HG02981 (cell line): ENCODE data around the gene RNF4.
"Not testable (repeated sequence)": the region's sequence is repeated elsewhere in the genome, so short reads cannot be mapped to it uniquely, and the experiment has no call there.

Experiments
- ATAC-seq: cut with Tn5 transposase; IDR thresholded peaks from one replicate; pipeline ENCODE4 v1.9.1; 2021; ENCODE audit warnings: mild to moderate bottlenecking, moderate library complexity; ENCODE audit not compliant: unreplicated experiment

Gene RNF4

DNA sequence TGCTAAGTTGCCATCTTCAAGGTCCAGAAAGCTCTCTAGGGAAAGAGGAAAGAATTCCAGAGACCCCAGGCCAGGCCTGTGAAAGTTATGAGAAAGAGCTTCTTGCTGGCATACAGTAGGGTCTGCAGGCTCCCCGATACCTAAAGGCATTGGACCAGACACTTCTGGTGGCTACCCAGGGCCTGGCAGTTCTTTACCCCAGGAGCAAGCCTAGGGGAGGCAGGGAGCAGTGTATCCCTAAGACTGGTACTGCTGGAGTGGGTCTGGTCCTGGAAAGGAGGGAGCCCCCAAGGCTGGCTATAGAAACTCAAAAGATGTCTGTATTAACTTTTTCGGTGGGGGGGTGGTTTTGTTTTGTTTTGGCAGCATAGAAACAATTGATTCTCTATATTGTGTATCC is 47.7 kb downstream of the RNF4 start:
- ATAC-seq = no peak

DNA sequence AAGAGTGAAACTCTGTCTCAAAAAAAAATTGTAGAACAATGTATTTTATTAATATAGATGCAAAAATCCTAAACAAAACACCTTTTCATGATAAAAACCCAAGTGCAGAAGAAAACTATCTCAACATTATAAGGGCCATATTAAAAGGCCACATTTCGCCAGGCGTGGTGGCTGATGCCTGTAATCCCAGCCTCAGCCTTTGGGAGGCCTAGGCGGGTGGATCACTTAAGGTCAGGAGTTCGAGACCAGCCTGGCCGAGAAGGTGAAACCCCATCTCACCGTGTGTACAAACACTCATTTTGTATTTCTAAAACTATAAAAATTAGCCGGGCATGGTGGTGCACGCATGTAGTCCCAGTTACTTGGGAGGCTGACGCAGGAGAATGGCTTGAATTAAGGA is 57.7 kb downstream of the RNF4 start:
- no peak for ATAC-seq

DNA sequence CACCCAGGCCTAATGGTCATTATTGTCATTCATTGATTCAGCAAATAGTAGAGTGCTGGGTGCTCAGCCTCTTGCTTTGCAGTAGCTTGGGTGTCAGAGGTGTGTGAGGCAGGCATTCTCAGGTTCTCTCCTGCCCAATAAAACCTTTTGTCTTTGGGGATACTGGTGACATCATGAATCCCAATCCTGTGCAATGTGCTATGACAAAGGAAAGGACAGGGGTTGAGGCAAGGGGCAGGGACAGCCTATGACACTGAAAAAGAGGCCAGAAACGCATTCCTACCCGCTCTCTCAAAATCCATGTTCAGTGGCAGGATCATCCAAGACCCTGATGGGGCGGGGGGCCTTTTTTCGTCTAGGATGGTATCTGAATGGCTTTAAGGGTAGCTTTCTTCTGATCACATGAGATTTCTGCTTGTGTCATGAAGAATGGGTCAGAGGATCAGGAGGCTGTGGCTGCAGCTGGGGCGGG is 66.0 kb downstream of the RNF4 start:
- no peak for ATAC-seq

DNA sequence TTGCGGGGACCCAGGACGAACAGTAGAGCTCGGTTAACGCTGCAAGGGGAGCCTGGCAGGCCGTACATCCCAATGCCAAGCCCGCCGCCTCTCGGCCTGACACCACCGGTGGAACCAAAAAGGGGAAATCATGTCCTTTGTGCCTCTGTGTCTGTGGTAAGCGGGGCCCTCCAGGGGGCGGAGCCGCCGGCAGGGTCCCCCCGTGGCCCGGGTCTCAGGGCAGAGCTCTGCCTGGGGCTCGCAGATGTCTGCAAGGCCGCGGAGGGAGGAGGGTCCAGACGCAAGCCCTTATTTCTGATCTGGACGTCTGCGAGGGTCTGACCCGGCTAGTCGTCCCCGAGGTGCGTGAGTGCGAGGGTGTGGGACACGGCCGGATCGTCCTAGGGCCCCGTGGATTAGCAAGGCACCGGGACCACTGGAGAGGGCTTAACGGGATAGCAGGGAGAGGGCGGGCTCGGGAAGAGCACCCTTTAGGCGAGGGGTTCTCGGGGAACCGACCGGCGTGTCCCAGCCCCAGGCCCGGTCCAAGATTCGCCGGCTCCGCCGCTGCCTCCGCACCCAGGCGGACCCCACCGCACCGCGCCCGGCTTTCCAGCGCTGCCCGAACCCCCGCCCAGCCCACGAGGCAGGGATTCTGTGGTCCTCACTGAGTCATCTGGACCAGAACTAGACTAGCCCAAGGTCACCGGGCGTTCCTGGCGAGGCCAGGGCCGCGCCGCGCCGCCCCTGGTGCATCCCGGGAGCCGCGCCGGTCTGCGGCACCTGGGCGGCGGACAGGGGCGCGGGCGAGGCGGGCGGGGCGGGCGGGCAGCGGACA is 66.7 kb downstream of the RNF4 start:
- ATAC-seq = no peak

DNA sequence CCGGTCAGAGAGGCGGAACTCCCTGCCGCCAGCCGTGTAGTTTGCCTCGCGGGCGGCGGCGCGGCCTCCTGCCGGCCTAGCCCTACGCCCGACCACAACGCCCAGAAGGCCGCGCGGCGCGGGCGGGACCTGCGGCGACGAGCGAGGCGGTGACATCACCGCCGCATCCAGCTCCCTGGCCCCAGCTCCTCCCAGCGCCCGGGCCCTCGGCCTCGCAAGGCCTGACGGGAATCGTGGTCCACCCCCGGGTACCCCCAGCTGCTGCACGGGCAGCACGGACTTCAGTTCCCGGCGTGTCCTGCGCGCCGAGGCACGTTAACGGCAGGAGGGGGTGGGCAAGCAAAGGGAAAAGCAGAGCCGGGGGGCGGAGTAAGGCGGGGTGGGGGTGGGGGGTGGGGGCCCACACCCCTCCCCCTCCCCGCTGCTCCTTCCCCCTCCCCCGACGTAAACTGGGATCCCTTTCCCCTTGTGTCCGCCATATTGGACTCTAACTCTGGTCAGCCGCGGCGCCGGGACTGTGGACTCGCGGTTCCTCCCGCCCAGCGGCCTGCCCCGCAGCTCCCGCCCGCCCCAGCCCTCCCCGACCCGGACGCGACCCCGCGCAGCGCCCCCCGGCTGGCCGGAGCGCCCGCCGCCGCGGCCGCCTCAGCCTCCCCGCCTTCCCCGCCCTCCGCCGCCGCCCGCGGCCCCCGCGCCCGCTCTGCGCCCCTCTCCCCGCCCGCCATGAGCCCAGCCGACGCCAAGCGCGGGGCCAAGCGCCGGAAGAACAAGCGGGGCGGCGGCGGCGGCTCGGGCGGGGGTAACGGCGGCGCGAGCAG is 67.5 kb downstream of the RNF4 start, which contains the start of gene FAM193A:
Gene FAM193A (plus strand): TSS at position 455 of the 818 bp plus-strand sequence. CDS start 269 bp downstream, at position 724.
- ATAC-seq = peak; percentile 89

DNA sequence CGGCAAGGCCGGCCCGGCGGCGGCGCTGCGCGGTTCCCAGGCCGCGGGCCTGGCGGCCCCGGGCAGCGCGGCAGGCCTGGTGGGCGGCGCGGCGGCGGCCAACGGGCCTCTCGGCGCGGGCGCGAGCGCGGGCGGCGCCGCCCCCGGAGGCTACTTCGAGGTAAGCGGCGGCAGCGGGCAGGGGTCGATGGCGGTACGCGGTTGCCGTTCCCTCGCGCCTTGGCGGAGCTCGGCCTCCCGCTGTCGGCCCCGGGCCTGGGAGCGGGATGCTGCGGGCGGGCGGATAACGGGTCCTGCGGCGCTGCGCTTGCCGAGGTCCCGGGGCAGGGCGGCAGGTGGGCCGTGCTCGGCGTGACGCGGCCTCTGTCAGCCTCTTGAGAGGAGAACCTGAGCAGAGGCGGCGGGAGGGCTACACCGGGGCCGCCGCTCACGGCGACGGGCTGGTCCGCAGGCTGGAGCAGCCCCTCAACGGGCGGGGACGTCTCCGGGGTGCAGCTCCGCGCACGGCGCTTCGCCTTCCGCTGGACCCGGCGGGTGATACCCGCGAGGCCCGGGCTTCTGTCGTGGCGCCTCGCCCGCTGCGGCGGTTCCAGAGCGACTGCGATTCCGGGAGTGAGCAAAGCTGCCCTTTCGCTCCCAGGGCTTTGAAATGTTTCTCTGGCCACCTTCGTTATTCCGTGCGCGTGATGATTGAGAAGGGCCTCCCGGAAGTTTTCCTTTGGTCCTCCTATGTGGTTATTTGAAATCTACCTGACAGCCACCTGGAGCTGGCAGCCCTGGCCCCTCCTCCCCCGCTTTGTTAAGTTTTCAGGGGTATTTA is 68.3 kb downstream of the RNF4 start:
- peak; percentile 13 for ATAC-seq

DNA sequence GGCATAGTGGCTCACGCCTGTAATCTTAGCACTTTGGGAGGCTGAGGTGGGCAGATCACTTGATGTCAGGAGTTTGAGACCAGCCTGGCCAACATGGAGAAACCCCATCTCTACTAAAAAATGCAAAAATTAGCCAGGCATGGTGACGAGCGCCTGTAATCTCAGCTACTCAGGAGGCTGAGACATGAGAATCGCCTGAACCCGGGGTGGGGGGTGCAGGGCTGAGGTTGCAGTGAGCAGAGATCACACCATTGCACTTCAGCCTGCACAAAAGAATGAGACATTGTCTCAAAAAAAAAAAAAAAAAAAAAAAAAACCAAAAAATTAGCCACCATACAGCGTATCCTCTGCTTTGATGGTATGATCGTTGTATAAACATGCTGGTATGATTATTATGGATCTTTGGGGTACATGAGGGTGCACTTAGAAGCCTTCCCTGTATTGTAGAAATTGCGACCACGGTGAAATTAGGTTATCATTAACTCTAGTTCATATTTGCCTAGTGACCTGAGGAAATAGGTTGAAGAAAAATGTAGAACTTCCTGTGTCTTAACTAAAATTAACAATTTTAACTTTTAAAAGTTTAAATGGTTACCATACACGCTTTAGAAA is 74.8 kb downstream of the RNF4 start:
- not testable (repeated sequence) for ATAC-seq

DNA sequence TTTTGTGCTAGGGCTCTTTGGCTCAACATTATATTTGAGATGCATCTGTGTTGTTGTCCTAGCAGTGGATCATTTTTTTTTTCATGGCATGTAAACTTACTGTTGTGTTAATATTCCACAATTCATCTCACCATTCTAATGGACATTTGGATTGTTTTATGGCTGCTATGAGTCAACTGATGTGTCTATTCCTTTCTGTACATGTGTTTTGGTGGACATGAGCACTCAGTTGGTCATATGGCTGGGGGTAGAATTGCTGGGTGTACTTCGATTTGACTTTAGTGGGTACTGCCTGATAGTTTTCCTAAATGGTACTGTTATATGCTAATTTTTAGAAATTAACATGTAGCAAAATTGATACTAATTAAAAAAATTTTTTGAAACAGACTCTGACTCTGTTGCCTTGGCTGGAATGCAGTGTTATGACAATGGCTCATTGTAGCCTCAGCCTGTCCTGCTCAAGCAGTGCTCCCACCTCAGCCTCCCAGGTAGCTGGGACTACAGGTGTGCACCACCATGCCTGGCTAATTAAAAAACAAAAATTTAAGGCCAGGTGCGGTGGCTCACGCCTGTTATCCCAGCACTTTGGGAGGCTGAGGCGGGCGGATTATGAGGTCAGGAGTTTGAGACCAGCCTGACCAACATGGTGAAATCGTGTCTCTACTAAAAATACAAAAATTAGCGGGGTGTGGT is 76.6 kb downstream of the RNF4 start:
- ATAC-seq = no peak

DNA sequence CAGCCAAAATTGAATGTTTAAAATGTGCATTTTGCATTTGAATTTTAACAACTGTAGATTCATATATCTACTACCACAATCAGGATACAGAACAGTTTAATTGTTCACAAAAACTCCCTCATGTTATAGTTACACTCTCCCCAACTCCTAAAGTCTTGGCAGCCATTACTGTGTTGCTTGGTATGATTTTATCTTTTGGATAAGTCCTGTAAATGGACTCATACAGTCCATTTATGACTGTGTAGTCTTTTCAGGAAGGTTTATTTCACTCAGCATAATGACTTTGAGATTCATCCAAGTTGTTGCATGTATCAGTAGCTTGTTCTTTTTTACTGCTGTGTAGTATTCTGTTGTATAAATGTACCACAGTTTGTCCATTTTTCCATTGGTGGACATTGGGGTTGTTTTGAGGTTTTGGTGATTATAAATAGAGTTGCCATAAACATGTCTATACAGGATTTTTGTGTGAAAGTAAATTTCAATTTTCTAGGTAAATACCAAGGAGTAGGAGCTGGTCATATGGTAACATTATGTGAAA is 77.4 kb downstream of the RNF4 start:
- ATAC-seq = no peak

DNA sequence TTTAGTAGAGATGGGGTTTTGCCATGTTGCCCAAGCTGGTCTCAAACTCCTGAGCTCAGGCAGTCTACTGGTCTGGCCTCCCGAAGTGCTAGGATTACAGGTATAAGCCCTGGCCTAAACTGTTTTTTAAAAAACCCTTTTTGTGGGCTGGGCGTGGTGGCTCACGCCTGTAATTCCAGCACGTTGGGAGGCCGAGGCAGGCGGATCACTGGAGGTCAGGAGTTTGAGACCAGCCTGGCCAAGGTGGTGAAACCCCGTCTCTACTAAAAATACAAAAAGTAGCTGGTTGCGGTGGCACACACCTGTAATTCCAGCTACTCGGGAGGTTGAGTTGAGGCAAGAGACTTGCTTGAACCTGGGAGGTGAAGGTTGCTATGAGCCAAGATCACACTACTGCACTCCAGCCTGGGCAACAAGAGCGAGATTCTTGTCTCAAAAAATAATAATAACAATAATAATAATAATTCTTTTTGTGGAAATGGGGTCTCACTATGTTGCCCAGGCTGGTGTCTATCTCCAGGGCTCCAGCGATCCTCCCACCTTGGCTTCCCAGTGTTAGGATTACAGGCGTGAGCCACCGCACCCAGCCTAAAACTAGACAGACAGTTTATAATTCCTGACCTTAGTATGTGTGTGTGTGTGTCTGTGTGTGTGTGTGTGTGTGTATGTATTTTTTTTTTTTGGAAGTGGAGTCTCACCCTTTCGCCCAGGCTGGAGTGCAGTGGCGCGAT is 78.2 kb downstream of the RNF4 start:
- ATAC-seq = not testable (repeated sequence)

DNA sequence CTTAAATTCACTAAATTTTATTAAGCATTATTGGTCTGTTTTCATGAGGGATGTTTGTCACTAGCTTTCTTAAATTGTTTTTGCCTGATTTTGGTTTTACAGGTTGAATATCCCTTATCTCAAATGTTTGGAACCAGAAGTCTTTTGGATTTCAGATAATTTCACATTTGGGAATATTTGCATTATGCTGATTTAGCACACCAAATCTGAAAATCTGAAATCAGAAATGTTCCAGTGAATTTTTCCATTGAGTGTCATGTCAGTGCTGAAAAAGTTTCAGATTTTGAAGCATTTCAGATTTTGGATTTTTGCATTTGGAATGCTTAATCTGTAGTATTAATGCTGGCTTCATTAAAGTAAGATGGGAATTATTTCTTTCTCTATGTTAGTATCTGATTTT is 82.2 kb downstream of the RNF4 start:
- no peak for ATAC-seq

DNA sequence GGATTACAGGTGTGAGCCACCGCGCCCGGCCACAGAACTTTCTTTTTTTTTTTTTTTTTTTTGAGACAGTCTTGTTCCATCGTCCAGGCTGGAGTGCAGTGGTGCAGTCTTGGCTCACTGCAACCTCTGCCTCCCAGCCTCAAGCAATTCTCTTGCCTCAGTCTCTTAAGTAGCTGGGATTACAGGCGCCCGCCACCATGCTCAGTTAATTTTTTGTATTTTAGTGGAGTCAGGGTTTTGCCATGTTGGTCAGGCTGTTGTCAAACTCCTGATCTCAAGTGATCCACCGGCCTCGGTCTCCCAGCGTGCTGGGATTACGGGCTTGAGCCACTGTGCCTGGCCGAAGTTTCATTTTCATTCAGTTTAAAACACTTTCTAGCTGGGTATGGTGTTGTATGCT is 83.9 kb downstream of the RNF4 start:
- no peak for ATAC-seq

DNA sequence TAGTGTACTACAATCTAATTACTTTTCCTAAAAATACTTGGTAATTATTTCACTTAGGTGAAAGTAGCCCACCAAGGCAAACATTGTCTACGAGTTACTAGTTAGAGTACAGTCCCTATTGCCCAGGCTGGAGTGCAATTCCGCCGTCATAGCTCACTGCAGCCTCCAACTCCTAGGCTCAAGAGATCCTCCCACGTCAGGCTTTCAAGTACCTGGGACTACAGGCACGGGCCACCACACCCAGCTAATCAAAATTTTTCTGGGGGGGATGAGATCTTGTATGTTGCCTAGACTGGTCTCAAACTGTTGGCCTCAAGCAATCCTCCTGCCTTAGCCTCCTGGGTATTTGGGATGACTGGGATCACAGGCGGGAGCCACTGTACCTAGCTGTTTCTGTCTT is 89.4 kb downstream of the RNF4 start:
- no peak for ATAC-seq

DNA sequence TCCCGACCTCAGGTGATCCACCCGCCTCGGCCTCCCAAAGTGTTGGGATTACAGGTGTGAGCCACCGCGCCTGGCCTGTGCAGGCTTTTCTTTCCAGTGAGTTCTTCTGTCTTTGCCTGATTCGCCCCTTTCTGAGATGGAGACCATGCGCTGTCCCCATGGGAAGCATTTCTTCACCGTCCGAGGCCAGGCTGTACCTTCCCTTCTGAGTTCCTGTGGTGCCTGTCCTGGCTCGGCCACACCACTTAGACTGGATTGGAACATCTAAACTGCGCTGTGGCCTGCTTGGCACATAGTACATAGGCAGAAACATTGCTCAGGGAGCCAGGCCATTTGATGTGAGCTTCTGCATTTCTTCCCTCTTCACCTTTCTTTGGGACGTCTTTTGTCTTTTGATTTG is 91.3 kb downstream of the RNF4 start:
- ATAC-seq = no peak
